ENCODE data around the gene CDC27.
"Not testable (repeated sequence)": the region's sequence is repeated elsewhere in the genome, so short reads cannot be mapped to it uniquely, and the experiment has no call there.

DNA sequence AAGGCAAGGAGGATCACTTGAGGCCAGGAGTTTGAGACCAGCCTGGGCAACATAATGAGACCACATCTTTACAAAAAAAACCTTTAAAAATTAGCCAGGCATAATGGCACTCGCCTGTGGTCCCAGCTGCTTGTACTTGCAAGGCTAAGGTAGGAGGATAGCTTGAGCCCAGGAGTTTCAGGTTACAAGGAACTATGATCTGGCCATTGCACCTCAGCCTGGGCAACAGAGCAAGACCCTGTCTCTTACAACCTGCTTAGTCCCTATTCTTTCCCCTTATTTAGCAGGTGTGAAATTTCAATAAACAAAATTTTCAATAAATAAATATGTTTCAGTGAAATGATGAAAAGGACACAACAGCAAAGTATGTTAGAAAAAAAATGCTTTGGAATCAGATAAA is 114.7 kb downstream of the CDC27 start:
- TF ChIP-seq POLR2A, CTCF, EP300 (IDR thresholded peaks at IDR 0.05): not testable (repeated sequence)
